ENCODE data around the gene EXOC1.
"Not testable (repeated sequence)": the region's sequence is repeated elsewhere in the genome, so short reads cannot be mapped to it uniquely, and the experiment has no call there.

The EXOC1 gene

GRCh38 chr4:55853484-55854046 lies at the start of gene EXOC1:
Gene EXOC1, plus strand, starts transcription at chr4:55853648. Its CDS starts 4,676 bp downstream, at chr4:55858324.
- peak; percentile 94 to 96 for DNase-seq

- DNase-seq = peak in 1 of 2 experiments; percentile 1
Observed at GRCh38 chr4:55807556-55807955, 45.9 kb upstream of the EXOC1 start.

- no peak for DNase-seq
Observed at GRCh38 chr4:55808186-55808585, 45.3 kb upstream of the EXOC1 start.

- no peak for DNase-seq
Observed at GRCh38 chr4:55808632-55809031, 44.8 kb upstream of the EXOC1 start.

GRCh38 chr4:55817691-55818090 lies 35.8 kb upstream of the EXOC1 start:
- DNase-seq = no peak

GRCh38 chr4:55819634-55820033 lies 33.8 kb upstream of the EXOC1 start, which contains the start of gene EXOC1L:
Gene EXOC1L, plus strand, starts transcription at chr4:55819790. Its CDS starts 237 bp downstream, at chr4:55820027.
- DNase-seq = no peak

- DNase-seq = no peak
Observed at GRCh38 chr4:55820279-55820678, 33.2 kb upstream of the EXOC1 start.

GRCh38 chr4:55822329-55822728 lies 31.1 kb upstream of the EXOC1 start:
- DNase-seq = no peak

- no peak for DNase-seq
Observed at GRCh38 chr4:55824865-55825264, 28.6 kb upstream of the EXOC1 start.

GRCh38 chr4:55826986-55827385 lies 26.5 kb upstream of the EXOC1 start:
- DNase-seq = no peak

- DNase-seq = no peak
Observed at GRCh38 chr4:55827582-55827981, 25.9 kb upstream of the EXOC1 start.

GRCh38 chr4:55830048-55830447 lies 23.4 kb upstream of the EXOC1 start:
- no peak for DNase-seq

GRCh38 chr4:55830716-55831115 lies 22.7 kb upstream of the EXOC1 start:
- no peak for DNase-seq

- no peak for DNase-seq
Observed at GRCh38 chr4:55834086-55834795, 19.2 kb upstream of the EXOC1 start.

GRCh38 chr4:55837903-55838302 lies 15.5 kb upstream of the EXOC1 start:
- DNase-seq = no peak

GRCh38 chr4:55838356-55838755 lies 15.1 kb upstream of the EXOC1 start:
- no peak for DNase-seq

GRCh38 chr4:55838952-55839351 lies 14.5 kb upstream of the EXOC1 start:
- DNase-seq = no peak

GRCh38 chr4:55840956-55841355 lies 12.5 kb upstream of the EXOC1 start:
- DNase-seq = no peak

- peak in 1 of 2 experiments; percentile 2 for DNase-seq
Observed at GRCh38 chr4:55841373-55842239, 11.8 kb upstream of the EXOC1 start.

GRCh38 chr4:55842312-55842711 lies 11.1 kb upstream of the EXOC1 start:
- not testable (repeated sequence) for DNase-seq

- no peak for DNase-seq
Observed at GRCh38 chr4:55849724-55850123, 3.7 kb upstream of the EXOC1 start.

- DNase-seq = no peak
Observed at GRCh38 chr4:55851885-55852284, 1.6 kb upstream of the EXOC1 start.

GRCh38 chr4:55854129-55854528 lies 681 bp downstream of the EXOC1 start:
- DNase-seq = no peak

- DNase-seq = no peak
Observed at GRCh38 chr4:55857586-55857985, 4.1 kb downstream of the EXOC1 start.

All from NCI-H2081 (cell line).